Peyer's patch (tissue), 4 donors: ENCODE results near the gene NME7.

Source experiments
- POLR2A ChIP-seq, 2 donors: fragments of 450-650 bp; IDR thresholded peaks; one replicate each; pipeline ENCODE4 v1.5.1; 2017; ENCODE audit warnings: antibody characterized with exemption in 2 of 2, mild to moderate bottlenecking in 2 of 2, moderate library complexity in 2 of 2
- TF ChIP-seq, protein P1 (sequence below), 6 experiments: fragments of 450-650 bp in 4 of 6; fragments of 200-600 bp in 2 of 6; sonication (generic) in 1 of 6; IDR thresholded peaks; one replicate each; pipeline ENCODE4 v1.5.1; 2017 to 2019; ENCODE audit warnings: antibody characterized with exemption in 6 of 6, mild to moderate bottlenecking in 3 of 6, moderate library complexity in 1 of 6

DNA sequence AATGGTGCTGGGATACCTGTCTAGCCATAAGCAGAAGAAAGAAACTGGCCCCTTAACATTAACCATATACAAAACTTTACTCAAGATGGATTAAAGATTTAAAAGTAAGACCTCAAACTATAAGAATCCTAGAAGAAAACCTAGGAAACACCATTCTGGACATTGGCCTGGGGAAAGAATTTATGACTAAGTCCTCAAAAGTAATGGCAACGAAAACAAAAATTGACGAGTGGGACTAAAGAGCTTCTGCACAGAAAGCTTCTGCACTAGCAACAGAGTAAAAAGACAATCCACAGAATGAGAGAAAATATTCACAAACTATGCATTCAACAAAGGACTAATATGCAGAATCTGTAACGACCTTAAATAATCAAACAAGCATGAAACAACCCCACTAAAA lies 66.7 kb downstream of the NME7 start:
- no peak for TF ChIP-seq POLR2A (IDR thresholded peaks at IDR 0.05)
- TF ChIP-seq, protein P1, sequence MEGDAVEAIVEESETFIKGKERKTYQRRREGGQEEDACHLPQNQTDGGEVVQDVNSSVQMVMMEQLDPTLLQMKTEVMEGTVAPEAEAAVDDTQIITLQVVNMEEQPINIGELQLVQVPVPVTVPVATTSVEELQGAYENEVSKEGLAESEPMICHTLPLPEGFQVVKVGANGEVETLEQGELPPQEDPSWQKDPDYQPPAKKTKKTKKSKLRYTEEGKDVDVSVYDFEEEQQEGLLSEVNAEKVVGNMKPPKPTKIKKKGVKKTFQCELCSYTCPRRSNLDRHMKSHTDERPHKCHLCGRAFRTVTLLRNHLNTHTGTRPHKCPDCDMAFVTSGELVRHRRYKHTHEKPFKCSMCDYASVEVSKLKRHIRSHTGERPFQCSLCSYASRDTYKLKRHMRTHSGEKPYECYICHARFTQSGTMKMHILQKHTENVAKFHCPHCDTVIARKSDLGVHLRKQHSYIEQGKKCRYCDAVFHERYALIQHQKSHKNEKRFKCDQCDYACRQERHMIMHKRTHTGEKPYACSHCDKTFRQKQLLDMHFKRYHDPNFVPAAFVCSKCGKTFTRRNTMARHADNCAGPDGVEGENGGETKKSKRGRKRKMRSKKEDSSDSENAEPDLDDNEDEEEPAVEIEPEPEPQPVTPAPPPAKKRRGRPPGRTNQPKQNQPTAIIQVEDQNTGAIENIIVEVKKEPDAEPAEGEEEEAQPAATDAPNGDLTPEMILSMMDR (IDR thresholded peaks at IDR 0.05), result no peak
